SU-DHL-6 (cell line): ENCODE measurements around the gene ANXA6.

Source experiments
- CTCF ChIP-seq: fragments of 200-600 bp; sonication (generic); IDR thresholded peaks from one replicate; pipeline ENCODE4 v1.5.1; 2017; ENCODE audit warnings: antibody characterized with exemption, mild to moderate bottlenecking, low read length, moderate library complexity; ENCODE audit not compliant: insufficient read depth, poor library complexity, severe bottlenecking
- EZH2phosphoT487 ChIP-seq: fragments of 200-600 bp; sonication (generic), shearing (Covaris generic); conservative IDR thresholded peaks from 2 replicates; pipeline ENCODE4 v1.6.1; 2018; ENCODE audit warnings: mild to moderate bottlenecking, antibody characterized with exemption, low read length, moderate library complexity, mixed read lengths

GRCh38 chr5:151098768-151099121 is 58.8 kb downstream of the ANXA6 start:
- no peak for TF ChIP-seq CTCF
- TF ChIP-seq EZH2phosphoT487: no peak
